ENCODE results near the gene WFDC6. TPM values are rescaled to one million over a fixed set of nuclear protein-coding genes. Genes with fewer than 3 reads are reported as not detected.

The WFDC6 gene
- total RNA-seq, 2 experiments from 2014 or later = not detected

GRCh38 chr20:45547206-45547770 lies 8.0 kb upstream of the WFDC6 start, which contains the start of gene EPPIN:
Gene EPPIN (minus strand): TSS chr20:45547401. CDS start chr20:45547357, 44 bp downstream.
- CTCF ChIA-PET = interaction anchor here (1.3 kb wide), 1 partner anchor 224 kb away, joined by 4 read pairs; no protein-coding TSS in a partner anchor
- intact Hi-C loops (cut with micrococcal nuclease) = no loop called here
- no peaks in the 10 kb centered on the region for H3K9me3 Mint-ChIP-seq

DNA sequence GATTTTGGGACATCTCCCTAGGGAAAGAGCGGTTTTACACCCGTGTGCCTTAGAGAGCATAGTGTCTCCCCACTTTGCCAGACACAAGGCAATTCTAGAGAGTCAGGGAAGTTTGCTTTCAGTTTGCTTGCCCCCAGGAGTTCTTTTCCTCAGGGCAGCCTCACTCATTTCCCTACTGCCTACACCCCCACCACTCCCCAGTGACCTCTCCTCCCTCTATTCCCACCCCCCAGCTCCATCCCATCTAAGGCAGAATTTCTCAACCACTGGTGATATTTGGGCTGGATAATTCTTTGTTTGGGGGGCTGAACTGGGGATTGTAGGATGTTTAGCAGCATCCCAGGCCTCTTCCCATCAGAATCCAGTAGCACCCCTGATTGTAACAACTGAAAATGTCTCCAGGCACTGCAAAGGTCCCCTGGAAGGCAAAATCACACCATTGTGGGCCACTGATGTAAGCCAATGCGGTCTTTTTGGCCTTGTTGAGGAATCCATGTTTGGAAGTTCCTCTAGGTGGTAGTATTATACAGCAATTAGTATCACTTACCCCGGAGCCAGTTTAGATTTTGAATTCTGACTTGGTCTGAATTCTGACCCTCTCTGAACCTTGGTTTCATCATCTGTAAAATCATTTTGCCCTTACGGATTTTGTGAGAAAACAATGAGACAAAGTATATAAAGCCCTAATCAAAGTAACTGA lies 6.6 kb upstream of the WFDC6 start:
- no peak for ATAC-seq

More at GRCh38 chr20:45547206-45547770, 8.0 kb upstream of the WFDC6 start, which contains the start of gene EPPIN:
- no peak for TF ChIP-seq CTCF (IDR thresholded peaks at IDR 0.05)
- POLR2A ChIA-PET = no interaction called here
- Mint-ChIP-seq H3K4me1 (ENCODE audit: low read depth) (no peaks in the 10 kb centered on the region), H3K27me3 (peaks cover 26% of the 10 kb centered on the region), H3K27ac (no peak within 1 kb of the TSS), H3K36me3 (ENCODE audit: low read depth) (no peaks in the 10 kb centered on the region), H3K4me3 (no peak within 1 kb of the TSS)
- no peak for ATAC-seq
- no peak for DNase-seq

DNA sequence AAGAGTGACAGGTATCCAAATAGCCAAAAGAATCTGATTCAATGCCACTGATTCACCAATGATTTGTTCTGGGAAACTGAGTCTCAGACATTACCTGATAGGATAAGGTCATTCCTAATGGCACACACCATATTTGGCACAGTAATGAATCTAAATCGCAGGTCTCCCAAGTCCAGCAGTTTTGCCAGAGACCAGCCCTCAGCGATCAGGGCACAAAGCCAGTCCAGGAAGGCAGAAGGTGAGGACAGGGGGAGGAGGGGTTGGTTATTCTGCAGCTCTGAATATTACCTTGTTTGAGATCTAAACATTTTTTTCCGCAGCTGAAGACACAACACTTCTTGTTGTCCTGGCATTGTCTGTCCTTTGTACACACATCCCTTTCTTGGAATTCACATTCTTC lies 6.1 kb upstream of the WFDC6 start:
- Mint-ChIP-seq H3K36me3 (ENCODE audit: low read depth) (no peaks in the 10 kb centered on the region), H3K9me3 (no peaks in the 10 kb centered on the region), H3K27ac (no peak overlapping the region), H3K27me3 (peaks cover 34% of the 10 kb centered on the region), H3K4me3 (no peak overlapping the region), H3K4me1 (ENCODE audit: low read depth) (no peaks in the 10 kb centered on the region)
- intact Hi-C loops (cut with micrococcal nuclease) = no loop called here
- DNase-seq (no peak), ATAC-seq (no peak)
- POLR2A ChIA-PET = no interaction called here
- CTCF ChIA-PET = interaction anchor here (2.1 kb wide), 1 partner anchor 225 kb away, joined by 13 read pairs; no protein-coding TSS in a partner anchor
- no peak for TF ChIP-seq CTCF (IDR thresholded peaks at IDR 0.05)

More for the DNA sequence above, 6.6 kb upstream of the WFDC6 start:
- Mint-ChIP-seq H3K36me3 (ENCODE audit: low read depth) (no peaks in the 10 kb centered on the region), H3K4me1 (ENCODE audit: low read depth) (no peaks in the 10 kb centered on the region), H3K27me3 (peaks cover 33% of the 10 kb centered on the region), H3K4me3 (no peak overlapping the region), H3K9me3 (no peaks in the 10 kb centered on the region), H3K27ac (no peak overlapping the region)
- intact Hi-C loops (cut with micrococcal nuclease) = no loop called here
- CTCF ChIA-PET = interaction anchor here (2.1 kb wide), 1 partner anchor 224 kb away, joined by 13 read pairs; no protein-coding TSS in a partner anchor
- no peak for DNase-seq
- POLR2A ChIA-PET = no interaction called here
- TF ChIP-seq CTCF (IDR thresholded peaks at IDR 0.05) = peak; percentile 25

DNA sequence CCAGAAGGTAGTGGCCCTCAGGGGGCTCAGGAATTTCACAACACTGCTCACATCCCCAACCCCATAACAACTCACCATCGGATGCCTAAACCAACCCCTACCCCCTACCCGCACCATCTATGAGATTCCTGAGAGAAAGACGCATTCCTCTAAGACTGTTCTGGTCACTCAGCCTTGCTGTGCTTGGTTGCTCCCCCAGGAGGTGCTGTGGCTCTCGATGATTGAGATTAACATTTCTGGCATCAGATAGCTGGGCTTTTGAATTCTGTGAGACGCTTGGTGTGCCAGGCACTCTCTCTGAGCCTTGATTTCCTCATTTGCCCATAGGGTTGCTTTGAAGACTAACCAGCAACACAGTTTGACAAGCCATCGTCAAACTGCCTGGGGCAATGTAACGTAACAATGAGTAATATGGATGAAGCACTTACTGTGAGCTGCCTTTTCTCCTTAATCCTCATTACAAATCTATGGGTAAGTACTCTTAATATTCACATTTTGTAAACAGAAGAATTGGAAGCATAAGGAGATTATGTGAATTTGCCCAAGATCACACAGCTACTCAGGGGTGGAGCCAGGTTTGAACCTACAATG lies 978 bp downstream of the WFDC6 start:
- Mint-ChIP-seq H3K27ac (no peak overlapping the region), H3K4me1 (ENCODE audit: low read depth) (no peaks in the 10 kb centered on the region), H3K36me3 (ENCODE audit: low read depth) (no peaks in the 10 kb centered on the region), H3K27me3 (peaks cover 28% of the 10 kb centered on the region), H3K9me3 (no peaks in the 10 kb centered on the region), H3K4me3 (no peak overlapping the region)
- CTCF ChIA-PET = no interaction called here
- intact Hi-C loops (cut with micrococcal nuclease) = no loop called here
- POLR2A ChIA-PET = interaction anchor here (1.0 kb wide), 1 partner anchor 13 kb away, joined by 4 read pairs; no protein-coding TSS in a partner anchor
- DNase-seq (no peak), ATAC-seq (no peak)
- TF ChIP-seq CTCF (IDR thresholded peaks at IDR 0.05) = no peak

- ChIA-PET CTCF (no interaction called here), POLR2A (no interaction called here)
- no peak for TF ChIP-seq CTCF (IDR thresholded peaks at IDR 0.05)
- no peak overlapping the region for H3K27ac Mint-ChIP-seq
- no peaks in the 10 kb centered on the region for H3K9me3 Mint-ChIP-seq
- H3K27me3 Mint-ChIP-seq = peaks cover 37% of the 10 kb centered on the region
- no peaks in the 10 kb centered on the region for H3K36me3 Mint-ChIP-seq (ENCODE audit: low read depth)
- no peak for DNase-seq
- intact Hi-C loops (cut with micrococcal nuclease) = no loop called here
- no peak for ATAC-seq
- no peak overlapping the region for H3K4me3 Mint-ChIP-seq
- no peaks in the 10 kb centered on the region for H3K4me1 Mint-ChIP-seq (ENCODE audit: low read depth)
Measured at GRCh38 chr20:45527294-45527693, 12.0 kb downstream of the WFDC6 start.
